ENCODE results near the gene NT5DC2.

Gene NT5DC2

GRCh38 chr3:52527039-52527731 is 6.5 kb downstream of the NT5DC2 start:
- TF ChIP-seq USF1 (IDR thresholded peaks at IDR 0.05) (no peak), TEAD4 (IDR thresholded peaks at IDR 0.05) (no peak), REST (IDR thresholded peaks at IDR 0.05; ENCODE audit: low read depth) (no peak)

GRCh38 chr3:52525680-52526561 is 7.7 kb downstream of the NT5DC2 start:
- TF ChIP-seq REST (IDR thresholded peaks at IDR 0.05; ENCODE audit: low read depth): no peak
- TF ChIP-seq CEBPB (IDR thresholded peaks at IDR 0.05): no peak
- no peak for TF ChIP-seq USF1 (IDR thresholded peaks at IDR 0.05)
- no peak for TF ChIP-seq EGR1 (IDR thresholded peaks at IDR 0.05)
- TF ChIP-seq NFIC (IDR thresholded peaks at IDR 0.05): no peak
- no peak for TF ChIP-seq ZBTB7A (IDR thresholded peaks at IDR 0.05; ENCODE audit: low read depth)
- TF ChIP-seq CREB1 (IDR thresholded peaks at IDR 0.05; ENCODE audit: low read depth): no peak
- TF ChIP-seq FOXM1 (IDR thresholded peaks at IDR 0.05; ENCODE audit: borderline replicate concordance, low read depth): no peak
- TF ChIP-seq TEAD4 (IDR thresholded peaks at IDR 0.05): no peak
- TF ChIP-seq TCF12 (IDR thresholded peaks at IDR 0.05; ENCODE audit: low read depth): no peak
- TF ChIP-seq YY1 (IDR thresholded peaks at IDR 0.05; ENCODE audit: low read depth): no peak
- no peak for TF ChIP-seq MAX (IDR thresholded peaks at IDR 0.05)

GRCh38 chr3:52524752-52525679 is 8.6 kb downstream of the NT5DC2 start:
- no peak for TF ChIP-seq REST (IDR thresholded peaks at IDR 0.05; ENCODE audit: low read depth)
- no peak for TF ChIP-seq CREB1 (IDR thresholded peaks at IDR 0.05; ENCODE audit: low read depth)
- TF ChIP-seq ZBTB7A (IDR thresholded peaks at IDR 0.05; ENCODE audit: low read depth): no peak
- no peak for TF ChIP-seq EP300 (IDR thresholded peaks at IDR 0.05; ENCODE audit: borderline replicate concordance)
- TF ChIP-seq TEAD4 (IDR thresholded peaks at IDR 0.05): no peak
- TF ChIP-seq USF1 (IDR thresholded peaks at IDR 0.05): no peak
- TF ChIP-seq EGR1 (IDR thresholded peaks at IDR 0.05): no peak
- no peak for TF ChIP-seq TCF12 (IDR thresholded peaks at IDR 0.05; ENCODE audit: low read depth)
- no peak for TF ChIP-seq RAD21 (IDR thresholded peaks at IDR 0.05; ENCODE audit: low read depth)
- TF ChIP-seq MAX (IDR thresholded peaks at IDR 0.05): no peak
- TF ChIP-seq TAF1 (IDR thresholded peaks at IDR 0.05; ENCODE audit: low read depth): no peak
- TF ChIP-seq CEBPB (IDR thresholded peaks at IDR 0.05): no peak
- no peak for TF ChIP-seq NFIC (IDR thresholded peaks at IDR 0.05)
- no peak for TF ChIP-seq YY1 (IDR thresholded peaks at IDR 0.05; ENCODE audit: low read depth)
- no peak for TF ChIP-seq FOXM1 (IDR thresholded peaks at IDR 0.05; ENCODE audit: borderline replicate concordance, low read depth)

All from Ishikawa (cell line).